ENCODE results near the gene AIMP2.

DNA sequence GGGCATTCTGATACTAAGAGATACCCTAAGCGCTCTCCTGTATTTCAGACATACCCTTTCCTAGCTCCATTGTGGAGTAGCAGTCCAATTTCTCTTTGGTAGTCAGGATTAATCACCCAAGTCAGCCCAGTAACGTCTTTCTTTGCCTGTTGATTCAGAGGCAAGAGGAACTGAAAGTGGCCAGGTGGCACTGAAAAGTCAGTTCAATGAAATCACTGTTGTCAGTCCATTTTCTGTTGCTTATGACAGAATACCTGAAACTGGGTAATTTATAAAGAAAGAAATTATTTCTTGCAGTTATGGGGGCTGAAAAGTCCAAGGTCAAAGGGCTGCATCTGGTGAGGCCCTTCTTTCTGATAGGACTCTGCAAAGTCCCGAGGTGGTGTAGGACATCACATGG lies 62.3 kb downstream of the AIMP2 start:
- TF ChIP-seq, protein P1, sequence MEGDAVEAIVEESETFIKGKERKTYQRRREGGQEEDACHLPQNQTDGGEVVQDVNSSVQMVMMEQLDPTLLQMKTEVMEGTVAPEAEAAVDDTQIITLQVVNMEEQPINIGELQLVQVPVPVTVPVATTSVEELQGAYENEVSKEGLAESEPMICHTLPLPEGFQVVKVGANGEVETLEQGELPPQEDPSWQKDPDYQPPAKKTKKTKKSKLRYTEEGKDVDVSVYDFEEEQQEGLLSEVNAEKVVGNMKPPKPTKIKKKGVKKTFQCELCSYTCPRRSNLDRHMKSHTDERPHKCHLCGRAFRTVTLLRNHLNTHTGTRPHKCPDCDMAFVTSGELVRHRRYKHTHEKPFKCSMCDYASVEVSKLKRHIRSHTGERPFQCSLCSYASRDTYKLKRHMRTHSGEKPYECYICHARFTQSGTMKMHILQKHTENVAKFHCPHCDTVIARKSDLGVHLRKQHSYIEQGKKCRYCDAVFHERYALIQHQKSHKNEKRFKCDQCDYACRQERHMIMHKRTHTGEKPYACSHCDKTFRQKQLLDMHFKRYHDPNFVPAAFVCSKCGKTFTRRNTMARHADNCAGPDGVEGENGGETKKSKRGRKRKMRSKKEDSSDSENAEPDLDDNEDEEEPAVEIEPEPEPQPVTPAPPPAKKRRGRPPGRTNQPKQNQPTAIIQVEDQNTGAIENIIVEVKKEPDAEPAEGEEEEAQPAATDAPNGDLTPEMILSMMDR (IDR thresholded peaks at IDR 0.05) = no peak
- TF ChIP-seq POLR2AphosphoS5 (IDR thresholded peaks at IDR 0.05) (no peak), POLR2A (IDR thresholded peaks at IDR 0.05) (no peak)

Data from gastroesophageal sphincter (tissue), 3 donors.